Measurements from ENCODE around the gene C3orf20.
"Not testable (repeated sequence)": the region's sequence is repeated elsewhere in the genome, so short reads cannot be mapped to it uniquely, and the experiment has no call there.

The C3orf20 gene

DNA sequence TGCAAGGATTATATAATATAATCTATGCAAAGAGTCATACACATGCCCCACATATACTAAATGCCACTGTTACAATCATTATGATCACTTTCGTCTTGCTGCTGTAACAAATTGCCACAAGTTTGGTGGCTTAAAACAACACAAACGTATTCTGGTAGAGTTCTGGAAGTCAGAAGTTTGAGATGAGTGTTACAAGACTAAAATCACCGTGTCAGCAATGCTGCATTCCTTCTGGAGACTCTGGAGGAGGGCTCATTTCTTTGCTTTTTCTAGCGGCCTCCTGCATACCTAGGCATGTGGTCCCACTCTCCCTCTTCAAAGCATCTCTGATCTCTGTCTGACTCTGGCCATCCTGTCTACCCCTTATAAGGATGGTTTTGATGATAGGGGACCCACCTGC, 24.7 kb upstream of the C3orf20 start:
- no peak for DNase-seq (ENCODE audit: low read depth in 3 of 3)

DNA sequence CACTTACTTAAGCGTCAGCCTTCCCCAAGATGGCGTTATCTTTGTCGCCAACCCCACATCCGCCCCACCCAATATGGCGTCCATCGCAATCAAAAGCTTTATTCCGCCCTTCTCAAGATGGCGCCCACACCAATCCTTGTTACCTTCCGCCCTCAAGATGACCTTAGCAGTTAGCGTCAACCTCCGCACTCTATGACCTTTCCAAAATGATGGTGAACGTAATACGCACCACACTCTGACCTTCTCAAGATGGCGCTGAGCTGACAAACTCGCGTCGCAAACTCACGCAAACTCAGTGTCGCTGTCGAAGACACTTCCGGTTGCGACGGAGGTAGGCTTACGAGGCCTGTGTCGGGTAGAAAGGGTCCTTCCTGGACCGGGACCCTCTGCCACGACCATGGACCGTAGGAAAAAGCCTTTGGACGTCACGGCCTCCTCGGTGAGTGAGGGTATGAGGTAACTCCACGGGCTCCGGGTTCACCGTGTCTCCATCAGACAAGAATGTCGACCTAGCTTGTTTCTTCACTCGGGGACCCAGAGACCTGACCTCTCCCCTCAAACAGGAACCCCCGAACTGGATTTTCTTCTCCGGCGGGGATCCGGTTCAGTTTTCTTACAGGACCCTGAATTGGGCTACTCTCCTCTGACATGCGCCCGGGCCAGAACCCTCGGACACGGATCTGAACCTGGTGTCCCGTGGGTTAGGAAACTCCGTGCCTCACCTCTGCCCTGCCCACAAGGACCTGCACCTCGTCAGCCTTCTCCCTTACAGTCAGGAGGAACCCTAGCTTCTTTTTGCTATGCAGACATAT, 23.3 kb upstream of the C3orf20 start, which contains the start of gene CCDC174:
CCDC174 (plus strand) TSS at position 323 of the 812 bp plus-strand sequence; CDS start at position 398, 75 bp downstream.
- peak; percentile 86 to 94 (median 88) for DNase-seq (ENCODE audit: low read depth in 3 of 3)

DNA sequence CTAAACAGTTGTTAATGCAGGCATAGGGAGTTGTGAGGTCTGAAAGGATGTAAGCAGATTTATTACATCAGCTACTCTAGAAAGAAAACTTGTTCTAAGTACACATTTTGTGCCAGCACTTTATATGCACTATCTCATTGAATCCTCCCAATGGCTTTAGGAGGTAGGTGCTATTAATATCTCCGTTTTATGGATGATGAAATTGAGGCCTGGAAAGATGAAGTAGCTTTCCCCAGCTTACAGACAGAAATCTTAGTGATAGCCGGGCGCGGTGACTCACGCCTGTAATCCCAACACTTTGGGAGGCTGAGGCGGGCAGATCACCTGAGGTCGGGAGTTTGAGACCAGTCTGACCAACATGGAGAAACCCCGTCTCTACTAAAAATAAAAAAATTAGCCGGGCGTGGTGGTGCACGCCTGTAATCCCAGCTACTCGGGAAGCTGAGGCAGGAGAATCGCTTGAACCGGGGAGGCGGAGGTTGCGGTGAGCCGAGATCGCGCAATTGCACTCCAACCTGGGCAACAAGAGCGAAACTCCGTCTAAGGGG, 22.5 kb upstream of the C3orf20 start:
- DNase-seq (ENCODE audit: low read depth in 3 of 3) = not testable (repeated sequence)

DNA sequence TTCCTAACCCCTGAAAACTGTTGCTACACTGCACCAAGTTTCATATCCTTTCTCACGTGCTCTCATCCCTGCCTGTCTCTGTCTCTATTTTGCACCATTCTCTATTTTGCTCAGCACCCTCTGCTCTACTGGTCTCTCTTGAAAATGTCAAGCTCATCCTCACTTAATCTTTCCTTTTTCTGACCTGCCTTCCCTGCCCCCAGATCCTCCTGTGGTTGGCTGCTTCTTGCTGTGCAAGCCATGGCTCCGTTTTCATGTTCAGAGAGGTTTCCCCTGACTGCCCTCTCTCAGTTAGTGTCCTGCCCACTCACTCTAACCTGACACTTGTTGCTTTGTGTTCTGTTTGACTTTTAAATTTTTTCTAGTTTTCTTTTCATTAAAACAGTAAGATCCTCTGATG, 17.4 kb upstream of the C3orf20 start:
- no peak for DNase-seq (ENCODE audit: low read depth in 3 of 3)

DNA sequence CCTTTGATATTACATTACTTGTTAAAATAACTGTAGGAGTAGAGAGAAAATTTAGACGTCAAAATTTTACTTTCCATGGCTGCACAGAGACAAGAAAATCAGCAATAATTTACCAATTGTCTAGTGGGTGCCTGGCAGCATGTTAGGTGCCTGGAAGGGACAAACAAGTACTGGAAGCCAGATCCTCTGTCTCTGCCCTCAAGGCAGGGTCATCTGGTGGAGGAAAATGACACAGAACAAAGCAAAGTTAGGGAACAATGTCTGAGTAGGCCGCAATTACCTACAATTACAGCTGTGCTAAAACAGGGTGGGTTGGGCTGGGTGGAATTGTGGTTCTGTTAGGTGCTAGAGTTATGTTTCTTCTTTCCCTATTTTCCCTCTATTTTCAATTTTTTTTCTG, 16.0 kb upstream of the C3orf20 start:
- no peak for DNase-seq (ENCODE audit: low read depth in 3 of 3)

DNA sequence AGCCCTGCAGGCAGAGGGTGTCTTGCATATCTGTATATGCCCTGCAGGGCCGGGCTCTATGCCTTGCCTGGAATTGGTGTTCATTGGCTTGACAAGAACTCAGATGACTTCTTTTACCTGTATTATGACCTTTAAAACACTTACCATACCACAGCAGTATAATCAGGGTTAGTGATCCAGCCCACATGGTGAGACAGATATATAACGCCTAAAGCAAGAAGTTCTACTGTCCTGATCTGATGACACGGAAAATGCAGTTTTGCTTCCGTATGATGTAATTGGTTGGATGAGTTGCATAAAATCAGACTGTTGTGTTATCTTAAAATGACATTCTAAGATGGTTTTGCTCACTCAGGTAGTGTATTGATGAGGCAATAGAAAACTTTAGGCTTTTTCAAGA, 14.0 kb upstream of the C3orf20 start:
- no peak for DNase-seq (ENCODE audit: low read depth in 3 of 3)

DNA sequence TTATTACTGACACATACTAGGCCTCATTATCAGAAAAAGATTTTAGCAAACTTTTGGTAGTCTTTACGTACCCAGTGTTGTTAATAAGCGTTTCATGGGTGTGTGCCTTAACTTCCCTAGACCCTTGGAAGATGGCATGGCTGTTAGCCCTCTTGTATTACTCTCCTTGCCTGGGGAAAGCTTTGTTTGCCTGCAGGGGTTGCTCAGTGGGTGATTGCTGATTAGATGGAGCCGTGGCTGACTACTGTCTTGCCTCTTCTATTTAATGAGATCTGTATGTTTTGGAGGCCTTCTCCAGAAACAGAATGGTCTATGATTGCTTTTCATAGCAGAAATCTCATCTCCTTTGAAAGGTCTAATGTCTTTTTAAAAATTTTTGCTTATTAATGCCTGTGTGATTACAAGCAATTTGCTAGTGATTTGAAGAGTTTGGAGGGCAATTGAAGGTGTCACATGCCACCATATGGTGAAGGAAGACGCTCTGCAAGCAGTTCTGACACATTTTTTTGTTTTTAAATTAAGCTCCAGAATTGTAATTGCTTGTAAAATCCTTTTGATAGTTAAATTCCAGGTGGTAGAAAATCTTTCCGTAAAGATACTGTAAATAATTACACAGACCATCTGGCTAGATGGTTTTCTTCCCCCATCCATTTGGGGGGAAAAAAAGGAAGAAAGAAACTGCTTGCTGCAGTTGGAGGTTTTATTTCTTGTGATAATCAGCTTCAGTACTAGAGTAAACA, 11.4 kb upstream of the C3orf20 start:
- no peak for DNase-seq (ENCODE audit: low read depth in 3 of 3)

DNA sequence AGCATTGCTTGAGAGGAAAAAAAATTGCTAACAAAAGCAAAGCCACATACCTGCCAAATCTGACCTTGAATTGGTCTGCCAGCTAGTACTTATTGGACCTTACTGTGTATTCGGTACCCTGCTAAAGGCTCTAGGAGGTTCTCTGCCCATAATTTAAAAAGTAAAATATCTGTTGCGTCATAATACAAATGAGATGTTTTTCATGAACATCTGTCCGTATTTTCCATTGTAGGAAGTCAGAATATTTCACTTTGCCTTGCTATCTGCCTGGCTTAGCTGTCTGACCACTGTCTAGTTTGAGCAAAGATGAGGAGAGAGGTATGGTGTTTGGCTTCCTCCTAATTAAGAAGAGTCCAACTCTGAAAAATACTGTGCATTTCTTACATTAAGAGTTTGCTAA, 10.8 kb upstream of the C3orf20 start:
- DNase-seq (ENCODE audit: low read depth in 3 of 3) = no peak

DNA sequence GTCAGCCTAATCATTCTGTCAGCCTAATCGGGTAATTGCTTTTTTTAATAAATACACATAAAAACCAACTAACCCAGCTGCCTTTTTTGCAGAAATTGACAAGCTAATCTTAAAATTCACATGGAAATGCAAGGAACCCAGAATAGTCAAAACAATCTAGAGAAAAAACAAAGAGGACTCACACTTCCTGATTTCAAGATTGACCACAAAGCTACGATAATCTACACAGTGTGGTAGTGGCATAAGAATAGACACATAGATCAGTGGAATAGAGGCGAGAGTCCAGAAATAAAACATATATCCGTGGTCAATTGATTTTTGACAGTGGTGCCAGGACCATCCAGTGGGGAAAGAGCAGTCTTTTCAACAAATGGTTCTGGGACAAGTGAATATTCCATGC, 2.4 kb upstream of the C3orf20 start:
- DNase-seq (ENCODE audit: low read depth in 3 of 3) = no peak

DNA sequence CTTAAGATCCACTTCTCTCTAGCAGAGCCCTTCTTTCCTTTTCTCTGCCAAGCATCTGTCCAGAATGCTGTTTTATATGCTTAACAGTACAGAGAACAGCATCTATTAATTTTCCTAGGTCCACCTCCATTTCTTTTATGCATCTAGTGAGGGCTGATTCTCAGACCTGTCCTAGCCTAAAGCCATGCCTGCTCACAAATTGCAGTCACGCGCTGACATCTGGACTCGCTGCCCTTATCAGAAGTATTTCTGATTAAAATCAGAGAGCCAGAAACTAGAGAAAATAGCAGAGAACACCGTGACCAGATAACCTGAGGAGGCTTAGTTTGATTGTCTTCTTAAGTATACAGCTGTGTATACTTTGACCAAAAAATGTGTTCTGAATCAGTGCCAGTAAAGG, 1.9 kb downstream of the C3orf20 start:
- no peak for DNase-seq (ENCODE audit: low read depth in 3 of 3)

DNA sequence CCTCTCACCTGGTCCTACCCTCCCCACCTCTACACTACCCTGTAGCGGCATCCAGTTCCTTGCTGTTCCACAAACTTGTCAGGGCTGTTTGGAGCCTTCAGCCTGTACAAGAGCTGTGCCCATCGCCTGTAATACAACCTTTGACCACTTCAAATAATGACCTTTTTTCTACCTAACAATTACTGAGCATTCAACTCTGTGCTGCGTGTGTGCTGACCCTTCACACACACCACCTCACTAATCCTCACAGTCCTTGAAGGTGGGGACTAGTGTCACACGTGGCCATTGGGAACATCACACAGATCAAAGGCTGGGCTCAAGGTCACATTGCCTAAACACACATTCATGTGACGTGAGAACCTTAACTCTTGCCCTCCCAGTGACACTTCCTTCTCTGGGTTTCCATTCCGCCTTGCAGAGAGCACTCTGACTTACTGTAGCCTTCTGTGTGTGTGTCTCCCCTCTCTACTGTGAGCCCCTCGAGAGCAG, 3.1 kb downstream of the C3orf20 start:
- DNase-seq (ENCODE audit: low read depth in 3 of 3) = no peak

DNA sequence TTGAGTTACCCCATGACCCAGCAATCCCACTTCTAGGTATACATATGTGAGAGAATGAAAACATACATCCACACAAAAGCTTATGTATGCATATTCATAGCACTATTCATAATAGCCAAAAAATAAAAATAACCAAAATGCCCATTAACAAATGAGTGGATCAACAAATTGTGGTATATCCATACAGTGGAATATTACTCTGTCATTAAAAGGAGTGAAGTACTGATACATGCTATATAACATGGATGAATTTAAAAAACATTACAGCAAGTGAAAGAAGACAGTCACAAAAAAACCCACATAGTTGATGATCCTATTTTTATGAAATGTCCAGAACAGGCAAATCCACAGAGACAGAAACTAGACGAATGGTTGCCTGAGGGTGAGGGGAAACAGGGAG, 5.2 kb downstream of the C3orf20 start:
- DNase-seq (ENCODE audit: low read depth in 3 of 3) = no peak

DNA sequence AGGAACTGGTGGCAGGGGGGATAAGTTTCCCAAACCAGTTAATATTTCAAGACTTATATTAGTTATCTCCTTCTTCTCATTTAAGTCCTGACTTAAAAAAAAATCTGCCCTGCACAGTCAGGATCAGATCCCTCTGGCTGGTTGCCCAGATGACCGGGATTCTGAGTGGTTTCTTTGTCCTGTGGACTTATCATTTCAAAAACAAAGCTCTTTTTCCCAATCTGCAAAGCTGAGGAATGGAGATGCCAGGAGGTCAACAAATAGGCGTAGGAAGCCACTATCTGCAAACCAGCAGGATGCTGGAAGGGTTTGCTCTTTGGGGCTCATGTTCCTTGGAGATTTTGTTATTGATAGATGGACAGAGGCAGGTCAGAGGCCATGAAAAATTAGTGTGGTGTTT, 5.8 kb downstream of the C3orf20 start:
- DNase-seq (ENCODE audit: low read depth in 3 of 3) = no peak

DNA sequence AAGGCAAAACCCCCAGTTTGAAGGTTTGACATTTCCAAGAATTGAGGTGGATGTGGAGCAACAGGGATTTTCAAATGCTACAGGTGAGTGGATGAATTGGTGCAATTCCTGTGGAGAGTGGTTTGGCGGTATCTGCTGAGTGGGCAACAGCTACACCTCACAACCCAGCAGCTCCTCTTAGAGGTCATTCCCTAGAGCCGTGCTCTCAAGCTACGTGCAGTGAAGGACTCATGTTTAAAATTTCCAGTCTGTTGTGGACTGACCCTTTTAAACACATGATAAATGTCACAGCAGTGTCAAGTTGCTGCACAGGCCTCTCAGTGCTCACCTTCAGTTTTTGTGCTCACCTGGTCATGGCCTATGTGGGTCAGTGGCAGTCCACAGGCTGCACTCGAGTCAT, 9.5 kb downstream of the C3orf20 start:
- DNase-seq (ENCODE audit: low read depth in 3 of 3) = no peak

DNA sequence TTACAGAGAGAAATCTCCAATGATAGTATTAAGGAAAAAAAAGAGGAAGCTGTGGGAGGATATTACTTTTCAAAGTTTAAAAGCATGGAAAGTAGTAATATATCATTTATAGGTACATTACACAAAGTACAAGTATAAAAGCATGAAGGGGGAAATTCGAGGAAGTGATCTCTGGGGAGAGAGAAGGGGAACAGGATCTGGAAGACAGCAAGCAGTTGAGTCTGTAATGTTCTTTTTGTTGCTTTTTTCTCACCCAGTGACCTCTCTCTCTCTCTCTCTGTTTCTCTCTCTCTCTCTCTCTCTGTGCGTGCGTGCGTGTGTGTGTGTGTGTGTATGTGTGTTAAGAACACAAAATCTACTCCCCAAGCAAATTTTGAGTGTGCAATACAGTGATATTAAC, 10.2 kb downstream of the C3orf20 start:
- no peak for DNase-seq (ENCODE audit: low read depth in 3 of 3)

DNA sequence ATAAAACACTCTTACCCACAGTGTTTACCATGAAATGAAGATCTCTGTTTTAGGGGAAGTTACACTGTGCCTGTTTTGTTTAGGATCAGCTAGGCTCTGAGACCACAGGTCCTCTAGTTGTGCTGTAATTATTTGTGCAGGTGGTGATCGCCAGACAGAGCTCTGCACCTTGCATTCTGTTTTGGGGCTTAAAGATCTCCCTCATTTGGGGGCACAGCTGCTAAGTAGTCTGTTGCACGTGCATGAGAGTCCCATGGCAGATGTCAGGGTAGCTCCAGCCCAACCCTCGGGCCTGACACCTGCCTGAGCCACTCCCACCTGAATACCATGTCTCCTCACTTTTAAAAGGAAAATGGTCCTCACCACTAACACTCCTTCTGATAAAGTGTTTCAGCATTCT, 12.4 kb downstream of the C3orf20 start:
- DNase-seq (ENCODE audit: low read depth in 3 of 3) = no peak

DNA sequence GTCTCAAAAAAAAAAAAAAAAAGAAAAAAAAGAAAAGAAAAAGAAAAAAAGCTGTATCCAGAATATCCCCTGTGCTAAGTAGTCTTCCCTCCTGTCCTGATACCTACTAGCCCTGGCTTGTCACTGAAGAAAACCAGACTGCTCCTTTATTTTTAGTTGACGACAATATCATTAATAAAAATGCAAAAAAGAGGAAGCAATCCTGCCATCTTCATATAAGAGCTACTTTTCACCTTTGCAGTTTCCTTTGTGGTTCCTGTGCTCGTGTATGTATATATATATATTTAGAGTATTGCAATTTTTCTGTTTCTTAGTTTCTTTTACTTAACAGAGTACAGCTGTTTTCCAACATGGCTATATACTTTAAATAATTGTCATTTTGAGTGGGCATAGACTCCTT, 13.6 kb downstream of the C3orf20 start:
- no peak for DNase-seq (ENCODE audit: low read depth in 3 of 3)

DNA sequence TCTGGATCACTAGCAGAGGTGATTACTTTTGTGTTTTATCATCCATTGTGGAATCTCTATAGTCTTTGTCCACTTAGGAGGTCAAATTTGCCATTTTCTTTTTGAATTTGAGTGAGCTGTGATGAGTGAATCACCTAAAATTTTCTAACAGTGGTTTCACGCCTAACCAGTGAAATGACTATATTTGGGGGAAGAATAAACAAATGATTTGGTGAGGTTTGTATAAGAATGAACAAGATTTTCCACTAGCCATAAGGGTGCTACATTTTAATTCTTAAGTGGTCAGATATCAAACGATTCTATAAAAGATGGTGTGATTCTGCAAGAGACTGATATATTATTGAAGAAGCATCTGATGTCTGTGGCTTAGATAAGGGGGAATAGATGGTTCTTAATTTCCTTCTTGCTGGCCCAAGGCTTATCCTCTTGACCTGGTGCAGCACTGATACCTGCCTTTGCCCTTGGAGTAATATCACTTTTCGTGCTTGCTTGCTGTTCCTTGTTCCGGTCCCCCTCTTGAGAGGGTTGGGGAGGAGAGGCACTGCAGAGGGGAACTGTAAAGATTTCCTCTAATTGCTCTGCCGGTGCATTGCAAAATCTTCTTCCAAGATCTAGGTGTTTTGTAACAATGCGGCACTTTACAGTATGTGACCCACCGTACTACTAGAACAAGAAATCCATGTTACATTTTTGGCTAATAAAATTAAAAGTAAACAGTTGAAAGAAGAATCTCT, 14.5 kb downstream of the C3orf20 start:
- no peak for DNase-seq (ENCODE audit: low read depth in 3 of 3)

DNA sequence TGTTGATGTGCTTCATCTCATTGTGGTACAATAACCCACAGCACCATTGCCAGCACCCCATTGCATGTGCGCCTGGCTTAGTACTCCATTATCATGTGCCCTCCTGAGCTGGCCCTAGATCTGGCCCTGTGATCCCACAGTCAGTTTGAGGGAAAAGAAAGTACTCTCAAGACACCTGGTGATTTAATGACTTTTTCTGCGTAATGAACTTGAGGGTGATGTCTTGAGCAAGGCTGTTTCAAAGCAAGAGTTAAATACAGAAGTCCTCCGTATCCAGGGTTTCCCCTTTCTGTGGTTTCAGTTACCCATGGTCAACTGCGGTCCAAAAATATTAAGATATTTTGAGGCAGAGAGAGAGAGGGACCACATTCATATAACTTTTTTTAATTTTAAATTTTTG, 16.3 kb downstream of the C3orf20 start:
- no peak for DNase-seq (ENCODE audit: low read depth in 3 of 3)

DNA sequence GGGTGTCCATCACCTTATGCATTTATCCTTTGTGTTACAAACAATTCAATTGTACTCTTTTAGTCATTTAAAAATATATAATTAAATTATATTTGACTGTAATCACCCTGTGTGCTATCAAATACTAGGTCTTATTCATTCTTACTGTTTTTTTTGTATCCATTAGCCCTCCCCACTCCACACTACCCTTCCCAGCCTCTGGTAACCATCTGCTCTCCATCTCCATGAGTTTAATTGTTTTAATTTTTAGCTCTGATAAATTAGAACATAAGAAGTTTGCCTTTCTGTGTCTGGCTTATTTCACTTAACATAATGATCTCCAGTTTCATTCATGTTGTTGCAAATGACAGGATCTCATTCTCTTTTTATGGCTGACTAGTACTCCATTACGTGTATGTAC, 16.8 kb downstream of the C3orf20 start:
- DNase-seq (ENCODE audit: low read depth in 3 of 3) = no peak

DNA sequence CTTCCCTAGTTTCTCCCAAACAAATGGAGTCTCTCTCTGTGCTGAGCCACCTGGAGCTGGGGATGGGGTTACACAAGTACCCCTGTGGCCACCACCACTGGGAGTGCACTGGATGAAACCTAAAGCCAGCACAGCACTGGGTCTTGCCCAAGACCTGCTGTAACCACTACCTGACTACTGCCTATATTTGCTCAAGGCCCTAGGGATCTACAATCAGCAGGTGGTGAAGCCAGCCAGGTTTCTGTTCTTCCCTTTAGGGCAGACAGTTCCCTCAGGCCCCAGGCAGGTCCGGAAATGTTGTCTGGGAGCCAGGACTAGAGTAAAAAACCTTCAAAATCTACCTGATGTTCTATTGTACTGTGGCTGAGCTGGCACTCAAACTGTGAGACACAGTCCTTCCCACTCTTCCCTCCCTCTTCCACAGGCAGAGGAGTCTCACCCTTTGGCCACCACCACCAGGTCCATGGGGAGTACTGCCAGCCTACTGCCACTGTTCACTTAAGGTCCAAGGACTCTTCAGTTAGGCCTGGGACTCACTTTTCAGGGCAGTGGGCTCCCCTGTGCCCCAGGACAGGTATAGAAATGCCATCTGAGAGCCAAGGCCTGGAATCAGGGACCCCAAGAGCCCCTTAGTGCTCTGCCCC, 23.8 kb downstream of the C3orf20 start:
- DNase-seq (ENCODE audit: low read depth in 3 of 3) = no peak

DNA sequence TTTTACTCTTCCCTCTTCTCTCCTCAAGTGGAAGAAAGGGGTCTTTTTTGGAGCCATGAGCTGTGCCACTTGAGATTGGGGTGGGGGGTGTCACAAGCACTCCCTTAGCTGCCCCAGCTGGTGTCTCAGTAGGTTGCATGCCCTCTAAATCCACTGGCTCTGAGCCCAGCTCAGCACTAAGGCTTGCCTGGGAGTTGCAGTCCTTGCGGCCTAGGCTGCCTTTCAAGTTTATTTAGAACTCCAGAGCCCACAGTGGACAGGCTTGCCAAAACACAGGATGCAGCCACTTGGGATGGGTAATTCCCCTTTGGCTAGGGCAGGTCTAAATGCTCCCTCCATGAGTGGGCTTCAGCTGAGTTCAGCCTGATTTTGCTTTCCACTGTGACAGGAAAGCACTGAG, 24.7 kb downstream of the C3orf20 start:
- no peak for DNase-seq (ENCODE audit: low read depth in 3 of 3)

Measured in stimulated activated CD4-positive, alpha-beta T cell treated with anti-CD3 and anti-CD28 coated beads, TNF-alpha, amount 100 ng/mL, for 24 hours (primary cell).